GM23248 (cell line): ENCODE measurements around the gene CYP27A1.
"Not testable (repeated sequence)": the region's sequence is repeated elsewhere in the genome, so short reads cannot be mapped to it uniquely, and the experiment has no call there.

ENCODE experiments used
- EZH2 ChIP-seq: fragments of 200-600 bp; sonication (generic); IDR thresholded peaks from 2 replicates; pipeline ENCODE4 v1.6.1; 2018; ENCODE audit warnings: antibody characterized with exemption, mild to moderate bottlenecking; ENCODE audit not compliant: insufficient read depth, poor library complexity, severe bottlenecking
- EZH2phosphoT487 ChIP-seq: fragments of 200-600 bp; sonication (generic); IDR thresholded peaks from 2 replicates; pipeline ENCODE4 v1.6.1; 2018; ENCODE audit warnings: antibody characterized with exemption, moderate library complexity, mild to moderate bottlenecking, low read depth; ENCODE audit not compliant: insufficient read depth

DNA sequence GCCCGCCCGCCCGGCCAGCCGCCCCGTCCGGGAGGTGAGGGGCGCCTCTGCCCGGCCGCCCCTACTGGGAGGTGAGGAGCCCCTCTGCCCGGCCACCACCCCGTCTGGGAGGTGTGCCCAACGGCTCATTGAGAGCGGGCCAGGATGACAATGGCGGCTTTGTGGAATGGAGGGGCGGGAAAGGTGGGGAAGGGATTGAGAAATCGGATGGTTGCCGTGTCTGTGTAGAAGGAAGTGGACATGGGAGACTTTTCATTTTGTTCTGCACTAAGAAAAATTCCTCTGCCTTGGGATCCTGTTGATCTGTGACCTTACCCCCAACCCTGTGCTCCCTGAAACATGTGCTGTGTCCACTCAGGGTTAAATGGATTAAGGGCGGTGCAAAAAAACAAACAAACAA, 65.0 kb downstream of the CYP27A1 start:
- not testable (repeated sequence) for TF ChIP-seq EZH2, EZH2phosphoT487
